Ishikawa (cell line): ENCODE data around the gene TM4SF5.

Experiments used
- CEBPB ChIP-seq: IDR thresholded peaks from 2 replicates; pipeline ENCODE4 v1.6.1; 2012
- CREB1 ChIP-seq: IDR thresholded peaks from 2 replicates; pipeline ENCODE4 v1.6.1; 2012; ENCODE audit warnings: low read depth
- EGR1 ChIP-seq: IDR thresholded peaks from 2 replicates; pipeline ENCODE4 v1.6.1; 2012
- EP300 ChIP-seq: IDR thresholded peaks from 2 replicates; pipeline ENCODE4 v1.6.1; 2012; ENCODE audit warnings: borderline replicate concordance
- FOXM1 ChIP-seq: IDR thresholded peaks from 2 replicates; pipeline ENCODE4 v1.6.1; 2012; ENCODE audit warnings: low read depth, borderline replicate concordance
- NFIC ChIP-seq: IDR thresholded peaks from 2 replicates; pipeline ENCODE4 v1.6.1; 2012
- RAD21 ChIP-seq: IDR thresholded peaks from 2 replicates; pipeline ENCODE4 v1.6.1; 2012; ENCODE audit warnings: low read depth
- TAF1 ChIP-seq: IDR thresholded peaks from 2 replicates; pipeline ENCODE4 v1.6.1; 2012; ENCODE audit warnings: low read depth, mild to moderate bottlenecking
- YY1 ChIP-seq: IDR thresholded peaks from 2 replicates; pipeline ENCODE4 v1.6.1; 2012; ENCODE audit warnings: low read depth
- TF ChIP-seq, protein P1 (sequence below): IDR thresholded peaks from 2 replicates; pipeline ENCODE4 v1.6.1; 2012
- TF ChIP-seq, protein P2 (sequence below): IDR thresholded peaks from 2 replicates; pipeline ENCODE4 v1.6.1; 2012; ENCODE audit warnings: low read depth, mild to moderate bottlenecking

DNA sequence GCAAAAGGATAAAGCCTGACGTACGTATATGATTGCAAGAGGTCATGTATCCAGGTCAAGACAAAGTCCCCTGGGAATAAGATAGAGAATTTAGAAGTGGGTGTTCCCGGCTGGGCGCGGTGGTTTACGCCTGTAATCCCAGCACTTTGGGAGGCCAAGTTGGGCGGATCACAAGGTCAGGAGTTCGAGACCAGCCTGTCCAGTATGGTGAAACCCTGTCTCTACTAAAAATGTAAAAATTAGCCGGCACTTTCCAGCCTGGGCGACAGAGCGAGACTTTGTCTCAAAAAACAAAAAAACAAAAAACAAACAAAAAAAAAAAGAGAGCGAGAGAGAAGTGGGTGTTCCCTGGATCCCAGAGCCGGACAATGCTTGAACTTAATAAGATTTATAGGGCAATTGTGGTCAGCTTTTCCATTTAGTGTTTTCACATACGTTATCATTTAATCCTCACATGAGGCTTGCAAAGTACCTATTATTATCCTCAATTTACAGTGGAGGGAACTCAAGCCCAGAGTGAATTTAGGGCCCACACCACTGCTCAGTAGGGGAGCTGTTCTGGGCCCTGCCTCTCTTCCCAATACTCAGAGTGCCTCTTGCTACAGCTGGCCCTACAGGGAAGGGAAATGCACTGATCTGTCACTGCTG lies 16.6 kb downstream of the TM4SF5 start:
- no peak for TF ChIP-seq TAF1
- no peak for TF ChIP-seq FOXM1
- TF ChIP-seq RAD21, result no peak
- no peak for TF ChIP-seq EP300
- no peak for TF ChIP-seq CEBPB
- no peak for TF ChIP-seq NFIC
- no peak for TF ChIP-seq YY1
- TF ChIP-seq EGR1, result no peak
- TF ChIP-seq CREB1, result no peak
- TF ChIP-seq, protein P1, sequence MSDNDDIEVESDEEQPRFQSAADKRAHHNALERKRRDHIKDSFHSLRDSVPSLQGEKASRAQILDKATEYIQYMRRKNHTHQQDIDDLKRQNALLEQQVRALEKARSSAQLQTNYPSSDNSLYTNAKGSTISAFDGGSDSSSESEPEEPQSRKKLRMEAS, result no peak
- TF ChIP-seq, protein P2, sequence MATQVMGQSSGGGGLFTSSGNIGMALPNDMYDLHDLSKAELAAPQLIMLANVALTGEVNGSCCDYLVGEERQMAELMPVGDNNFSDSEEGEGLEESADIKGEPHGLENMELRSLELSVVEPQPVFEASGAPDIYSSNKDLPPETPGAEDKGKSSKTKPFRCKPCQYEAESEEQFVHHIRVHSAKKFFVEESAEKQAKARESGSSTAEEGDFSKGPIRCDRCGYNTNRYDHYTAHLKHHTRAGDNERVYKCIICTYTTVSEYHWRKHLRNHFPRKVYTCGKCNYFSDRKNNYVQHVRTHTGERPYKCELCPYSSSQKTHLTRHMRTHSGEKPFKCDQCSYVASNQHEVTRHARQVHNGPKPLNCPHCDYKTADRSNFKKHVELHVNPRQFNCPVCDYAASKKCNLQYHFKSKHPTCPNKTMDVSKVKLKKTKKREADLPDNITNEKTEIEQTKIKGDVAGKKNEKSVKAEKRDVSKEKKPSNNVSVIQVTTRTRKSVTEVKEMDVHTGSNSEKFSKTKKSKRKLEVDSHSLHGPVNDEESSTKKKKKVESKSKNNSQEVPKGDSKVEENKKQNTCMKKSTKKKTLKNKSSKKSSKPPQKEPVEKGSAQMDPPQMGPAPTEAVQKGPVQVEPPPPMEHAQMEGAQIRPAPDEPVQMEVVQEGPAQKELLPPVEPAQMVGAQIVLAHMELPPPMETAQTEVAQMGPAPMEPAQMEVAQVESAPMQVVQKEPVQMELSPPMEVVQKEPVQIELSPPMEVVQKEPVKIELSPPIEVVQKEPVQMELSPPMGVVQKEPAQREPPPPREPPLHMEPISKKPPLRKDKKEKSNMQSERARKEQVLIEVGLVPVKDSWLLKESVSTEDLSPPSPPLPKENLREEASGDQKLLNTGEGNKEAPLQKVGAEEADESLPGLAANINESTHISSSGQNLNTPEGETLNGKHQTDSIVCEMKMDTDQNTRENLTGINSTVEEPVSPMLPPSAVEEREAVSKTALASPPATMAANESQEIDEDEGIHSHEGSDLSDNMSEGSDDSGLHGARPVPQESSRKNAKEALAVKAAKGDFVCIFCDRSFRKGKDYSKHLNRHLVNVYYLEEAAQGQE, result no peak
